DMS53 treated with DMSO at 0.1 percent for 48 hours (cell line): ENCODE measurements around the gene ANXA8L1.
"Not testable (repeated sequence)": the region's sequence is repeated elsewhere in the genome, so short reads cannot be mapped to it uniquely, and the experiment has no call there.

Experiments used
- DNase-seq: peaks from one replicate; lab custom pipeline; 2025; ENCODE audit not compliant: unreplicated experiment; lab: John Stamatoyannopoulos, UW

Gene ANXA8L1

DNA sequence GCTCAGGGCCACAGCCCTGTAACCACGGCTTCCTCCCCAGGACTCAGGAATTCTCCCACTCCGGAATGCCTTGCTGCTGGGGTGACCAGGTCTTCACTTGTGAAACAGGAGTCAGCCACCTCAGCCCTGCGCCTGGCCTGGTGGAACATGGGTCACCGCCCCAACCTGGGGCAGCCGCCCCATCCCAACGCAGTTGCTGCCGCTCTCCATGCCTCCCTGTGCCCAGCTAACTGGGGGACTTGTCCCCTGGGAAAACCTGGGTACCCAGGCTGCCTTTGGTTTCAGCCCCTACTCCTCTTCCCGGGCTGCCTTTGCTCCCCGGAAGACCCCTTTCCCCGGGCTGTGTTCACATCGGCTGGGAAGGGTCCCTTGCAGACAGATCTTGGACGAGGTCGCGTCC lies 22.2 kb downstream of the ANXA8L1 start:
- DNase-seq, result not testable (repeated sequence)

- DNase-seq, result not testable (repeated sequence)
These were observed 22.8 kb downstream of the ANXA8L1 start for GRCh38 chr10:46398212-46398886.

GRCh38 chr10:46409556-46409955 lies 34.0 kb downstream of the ANXA8L1 start:
- DNase-seq, result not testable (repeated sequence)

DNA sequence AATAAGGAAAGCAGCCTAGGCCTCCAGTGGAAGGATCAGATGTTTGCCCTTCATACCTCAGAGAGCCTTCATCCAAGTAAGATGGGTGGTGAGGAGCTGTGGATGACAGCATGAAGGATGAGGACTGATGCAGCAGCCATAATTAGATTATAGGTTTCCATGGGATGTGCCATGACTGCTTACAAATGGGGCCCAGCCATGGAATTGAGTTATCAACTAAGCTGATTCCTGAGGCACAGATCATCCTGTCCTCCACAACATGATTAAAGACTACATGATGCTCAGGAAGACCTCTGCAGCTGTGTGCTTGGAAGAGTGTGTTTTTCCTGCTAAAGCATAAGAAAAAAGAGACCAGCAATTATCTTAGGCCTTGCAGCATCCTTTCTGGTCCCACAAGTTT lies 35.5 kb downstream of the ANXA8L1 start:
- DNase-seq, result not testable (repeated sequence)

DNA sequence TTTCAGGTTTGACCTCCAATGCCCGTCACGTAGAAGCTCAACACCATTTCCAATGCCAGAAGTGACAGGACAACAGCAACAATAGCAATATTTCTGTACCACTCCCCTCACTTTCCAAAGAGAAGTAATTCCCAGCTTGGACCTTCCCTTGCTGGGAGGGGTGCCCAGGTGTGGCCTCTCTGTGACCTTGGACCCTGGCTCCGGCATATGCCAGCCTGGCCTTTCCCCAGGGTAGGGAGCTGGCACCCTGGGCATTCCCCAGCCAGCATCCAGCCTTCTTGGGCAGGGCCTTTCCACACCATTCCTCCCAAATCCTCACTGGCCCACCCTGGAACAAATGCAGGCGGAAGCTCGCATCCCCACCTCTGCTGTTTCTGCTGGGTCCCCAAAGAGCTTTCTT lies 37.1 kb downstream of the ANXA8L1 start:
- not testable (repeated sequence) for DNase-seq

GRCh38 chr10:46415291-46415690 lies 39.7 kb downstream of the ANXA8L1 start:
- DNase-seq, result not testable (repeated sequence)

DNA sequence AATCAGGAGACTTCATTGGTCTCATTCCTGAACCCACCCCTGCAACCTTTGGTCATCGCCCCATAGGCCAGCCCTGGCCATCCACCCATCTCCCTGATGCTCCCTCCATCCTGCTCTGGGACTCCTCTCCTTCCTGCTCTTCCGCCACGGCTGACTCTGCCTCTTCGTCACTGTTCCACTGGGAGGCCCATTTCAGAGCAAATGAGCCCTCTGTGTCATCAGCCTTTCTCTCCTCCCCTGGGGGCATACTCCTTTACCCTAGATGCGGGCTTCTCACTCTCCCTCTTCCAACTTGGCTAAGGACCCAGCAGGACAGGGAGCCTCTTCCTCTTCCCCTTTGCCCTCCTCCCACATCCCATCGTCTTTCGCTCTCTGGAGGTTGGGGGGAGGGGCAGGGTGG lies 42.7 kb downstream of the ANXA8L1 start:
- not testable (repeated sequence) for DNase-seq

- DNase-seq, result not testable (repeated sequence)
These were observed 44.2 kb downstream of the ANXA8L1 start for GRCh38 chr10:46419570-46420379.

- not testable (repeated sequence) for DNase-seq
These were observed 48.0 kb downstream of the ANXA8L1 start for GRCh38 chr10:46423550-46423949.

GRCh38 chr10:46440942-46441341 lies 65.4 kb downstream of the ANXA8L1 start:
- DNase-seq, result not testable (repeated sequence)
